HG03045 (cell line): ENCODE results near the gene ELOVL6.
"Not testable (repeated sequence)": the region's sequence is repeated elsewhere in the genome, so short reads cannot be mapped to it uniquely, and the experiment has no call there.

Source experiments
- ATAC-seq: cut with Tn5 transposase; IDR thresholded peaks from one replicate; pipeline ENCODE4 v1.9.1; 2021; ENCODE audit warnings: mild to moderate bottlenecking, moderate library complexity; ENCODE audit not compliant: unreplicated experiment

The ELOVL6 gene

DNA sequence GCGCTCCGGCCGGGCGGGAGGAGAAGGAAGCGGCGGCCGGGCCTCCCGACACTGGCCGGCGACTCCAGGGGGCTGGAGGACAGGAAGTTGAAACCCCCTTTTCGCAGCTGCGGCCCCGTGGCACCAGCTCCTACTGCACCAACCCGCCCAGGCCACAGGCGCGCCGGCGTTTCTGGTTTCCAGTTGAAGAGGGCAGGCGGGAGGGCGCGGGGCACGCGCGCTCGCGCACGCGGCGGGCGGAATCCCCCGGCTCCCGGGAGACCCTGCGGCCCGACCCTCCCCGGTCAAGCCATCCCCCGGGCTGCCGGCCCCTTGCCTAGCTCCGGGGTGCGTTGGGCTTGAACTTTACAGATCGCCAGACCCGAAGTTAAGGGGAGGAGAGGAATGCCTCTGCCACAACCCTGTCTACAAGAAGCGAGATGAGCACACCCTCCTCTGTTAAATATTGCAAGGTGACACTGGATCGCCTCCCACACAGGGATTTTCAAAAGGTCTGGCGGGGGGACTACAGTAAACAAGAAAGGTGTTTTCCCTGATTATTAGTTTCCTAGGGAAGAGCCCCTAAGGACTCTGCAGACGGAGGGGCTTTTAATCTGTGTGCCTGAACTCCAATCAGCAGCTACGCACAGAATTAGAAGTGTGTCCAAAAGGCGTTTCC lies 1.4 kb downstream of the ELOVL6 start:
- ATAC-seq, result peak; percentile 29

DNA sequence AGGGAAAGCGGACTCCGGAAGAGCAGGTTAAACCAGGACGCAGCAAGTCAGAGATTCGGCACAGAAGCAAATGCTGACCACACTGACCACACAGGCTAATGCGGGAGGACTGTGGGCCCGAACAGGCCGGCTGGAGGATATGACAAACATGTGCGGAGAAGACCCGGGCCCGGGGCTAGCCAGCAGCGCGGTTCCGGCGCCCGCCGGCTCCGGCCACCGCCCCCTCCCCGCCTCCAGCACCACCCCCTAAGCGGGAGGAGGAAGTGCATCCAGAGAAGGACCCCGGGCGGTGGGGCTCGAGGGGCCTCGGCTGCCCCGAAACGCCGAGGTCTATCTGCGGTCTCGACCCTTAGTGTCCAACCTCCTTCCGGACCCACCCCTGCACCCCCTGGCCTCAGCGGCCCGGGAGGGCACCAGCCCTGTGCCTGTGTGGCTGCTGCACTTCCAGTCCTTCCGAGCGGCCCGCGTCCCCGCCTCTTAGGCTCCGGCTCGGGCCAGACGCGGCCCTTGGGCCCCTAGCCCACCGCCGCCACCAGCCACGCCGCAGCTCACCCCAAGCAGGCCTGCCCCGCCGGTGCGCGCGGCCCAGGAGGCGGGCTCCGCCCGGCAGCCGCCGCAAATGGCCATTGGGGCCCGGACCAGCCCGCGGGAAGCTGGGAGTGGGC lies 2.1 kb downstream of the ELOVL6 start:
- peak; percentile 36 for ATAC-seq

DNA sequence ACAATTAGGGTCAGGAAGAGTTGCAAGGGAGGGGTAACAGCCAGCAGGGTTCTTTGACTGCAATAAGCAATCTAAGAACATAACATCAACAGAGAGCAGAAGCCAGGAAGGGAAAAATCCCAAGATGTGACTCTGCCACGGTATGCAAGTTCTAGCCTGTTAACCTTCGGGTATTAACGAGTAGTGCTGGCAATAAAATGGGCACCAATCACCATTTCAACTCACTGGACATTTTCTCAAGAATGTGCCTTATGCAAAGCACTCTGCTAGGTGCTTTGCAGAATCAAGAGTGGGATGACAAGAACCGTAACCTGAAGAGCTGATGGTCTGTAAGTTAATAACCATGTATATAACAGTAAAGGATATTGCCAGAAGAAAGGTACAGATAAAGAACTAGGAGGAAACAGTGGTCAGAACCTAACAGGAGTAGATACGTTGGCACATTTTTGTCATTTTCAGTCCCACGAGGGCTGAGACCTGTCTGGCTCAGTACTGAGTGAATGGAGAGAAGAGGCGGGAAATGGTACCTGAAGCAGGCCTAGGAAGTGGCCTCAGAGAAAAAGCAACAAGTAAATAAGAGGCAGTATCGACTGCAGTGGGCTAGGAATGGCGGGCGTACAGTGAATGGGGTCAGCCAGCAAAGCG lies 2.7 kb downstream of the ELOVL6 start:
- ATAC-seq, result peak; percentile 1

DNA sequence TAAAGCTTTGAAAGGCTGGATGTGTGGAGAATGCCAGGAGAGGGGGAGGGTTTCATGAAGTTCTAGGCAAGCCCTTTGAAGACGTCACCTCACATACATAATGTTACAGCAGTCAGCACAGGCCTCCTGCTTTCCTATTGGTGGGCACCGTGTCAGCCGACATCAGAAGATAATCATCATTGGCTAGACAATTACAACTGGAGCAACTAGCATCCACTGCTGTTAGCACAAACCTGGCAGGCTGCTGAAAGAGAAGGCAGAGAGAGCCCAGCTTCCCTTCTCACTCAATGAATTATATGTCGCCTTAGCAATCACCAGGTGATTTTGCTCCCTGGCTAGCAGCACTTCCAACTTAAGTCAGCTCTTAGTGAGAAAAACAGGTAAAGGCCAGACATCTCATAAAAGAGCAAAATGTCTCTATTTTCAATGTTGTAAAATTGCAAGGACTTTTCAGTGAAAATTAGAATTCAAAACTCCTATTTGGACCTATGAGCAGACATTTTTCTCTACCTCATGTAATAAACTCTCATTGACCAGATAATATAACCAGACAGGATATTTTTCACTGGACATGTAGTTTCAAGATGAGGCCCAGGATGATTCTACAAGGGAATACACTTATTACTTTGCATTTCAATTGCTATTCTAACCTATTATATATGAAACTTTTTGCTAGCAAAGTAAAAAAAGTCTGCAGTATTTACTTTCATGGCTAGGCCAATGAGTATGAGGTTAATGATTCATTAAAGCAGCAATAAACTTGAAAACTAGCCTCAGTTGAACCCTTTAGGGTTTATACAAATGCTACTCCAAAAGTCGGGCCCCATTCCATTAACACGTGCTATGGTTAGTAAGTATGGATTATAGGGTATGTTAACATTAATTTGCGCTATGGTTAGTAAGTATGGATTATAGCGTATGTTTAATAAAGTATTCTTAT lies 4.3 kb downstream of the ELOVL6 start:
- ATAC-seq, result peak; percentile 78

DNA sequence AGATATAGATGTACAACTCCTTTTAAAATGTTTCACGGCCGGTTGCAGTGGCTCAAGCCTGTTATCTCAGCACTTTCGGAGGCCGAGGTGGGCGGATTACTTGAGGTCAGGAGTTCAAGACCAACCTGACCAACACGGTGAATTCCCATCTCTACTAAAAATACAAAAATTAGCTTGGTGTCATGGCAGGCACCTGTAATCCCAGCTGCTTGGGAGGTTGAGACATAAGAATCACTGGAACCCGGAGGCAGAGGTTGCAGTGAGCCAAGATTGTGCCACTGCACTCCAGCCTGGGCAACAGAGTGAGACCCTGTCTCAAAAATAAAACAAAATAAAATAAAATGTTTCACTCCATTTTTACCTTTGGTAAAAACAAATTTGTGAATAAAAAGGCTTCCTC lies 5.1 kb downstream of the ELOVL6 start:
- not testable (repeated sequence) for ATAC-seq

DNA sequence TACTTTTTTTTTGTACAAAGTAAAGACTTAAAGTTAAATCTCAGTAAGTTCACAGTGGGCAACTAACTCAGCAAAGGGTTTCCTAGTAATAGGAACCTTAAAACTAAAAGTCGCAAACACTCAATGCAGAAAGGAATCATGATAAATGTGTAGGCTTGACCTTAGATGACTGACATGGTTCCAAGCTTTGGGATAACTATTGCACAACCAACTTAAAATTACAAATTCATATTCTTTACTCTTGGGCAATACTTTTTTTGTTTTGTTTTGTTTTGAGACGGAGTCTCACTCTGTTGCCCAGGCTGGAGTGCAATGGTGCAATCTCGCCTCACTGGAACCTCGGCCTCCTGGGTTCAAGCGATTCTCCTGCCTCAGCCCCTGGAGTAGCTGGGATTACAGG lies 8.2 kb downstream of the ELOVL6 start:
- no peak for ATAC-seq

DNA sequence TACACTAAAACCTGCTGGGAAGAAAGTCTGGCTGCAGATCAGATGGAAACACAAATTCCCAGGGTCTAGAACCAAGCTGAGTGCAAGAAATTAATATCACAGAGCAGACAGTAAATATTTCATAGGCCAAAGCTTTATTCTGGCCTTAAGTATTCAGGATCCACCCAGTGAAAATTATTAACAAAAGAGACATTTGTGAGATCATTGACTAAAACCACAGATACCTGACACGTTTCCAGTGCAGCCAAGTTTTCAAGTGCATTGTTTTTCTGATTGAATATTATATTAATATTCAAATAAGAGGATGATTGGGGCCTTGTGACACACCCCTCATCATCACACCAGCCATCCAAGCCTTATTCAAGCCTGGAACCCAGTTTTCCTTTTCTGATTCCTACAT lies 10.3 kb downstream of the ELOVL6 start:
- ATAC-seq, result no peak

DNA sequence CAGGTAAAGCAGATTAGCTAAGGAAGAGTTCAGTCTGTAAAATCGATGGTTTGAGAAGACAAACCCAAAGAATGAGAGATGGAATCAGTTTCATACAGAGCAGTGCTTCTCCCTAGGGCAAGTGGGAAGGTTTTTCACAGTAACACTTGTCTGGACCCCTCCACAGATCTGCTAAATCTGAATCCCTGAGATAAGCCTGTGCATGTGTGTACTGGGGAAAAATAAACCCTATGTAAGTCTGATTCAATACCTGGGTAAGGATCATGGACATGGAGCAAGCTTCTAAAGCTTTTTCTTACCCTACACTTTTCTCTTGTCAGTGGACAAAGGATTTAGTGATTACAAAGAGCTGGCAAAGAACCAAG lies 13.6 kb downstream of the ELOVL6 start:
- ATAC-seq, result no peak

DNA sequence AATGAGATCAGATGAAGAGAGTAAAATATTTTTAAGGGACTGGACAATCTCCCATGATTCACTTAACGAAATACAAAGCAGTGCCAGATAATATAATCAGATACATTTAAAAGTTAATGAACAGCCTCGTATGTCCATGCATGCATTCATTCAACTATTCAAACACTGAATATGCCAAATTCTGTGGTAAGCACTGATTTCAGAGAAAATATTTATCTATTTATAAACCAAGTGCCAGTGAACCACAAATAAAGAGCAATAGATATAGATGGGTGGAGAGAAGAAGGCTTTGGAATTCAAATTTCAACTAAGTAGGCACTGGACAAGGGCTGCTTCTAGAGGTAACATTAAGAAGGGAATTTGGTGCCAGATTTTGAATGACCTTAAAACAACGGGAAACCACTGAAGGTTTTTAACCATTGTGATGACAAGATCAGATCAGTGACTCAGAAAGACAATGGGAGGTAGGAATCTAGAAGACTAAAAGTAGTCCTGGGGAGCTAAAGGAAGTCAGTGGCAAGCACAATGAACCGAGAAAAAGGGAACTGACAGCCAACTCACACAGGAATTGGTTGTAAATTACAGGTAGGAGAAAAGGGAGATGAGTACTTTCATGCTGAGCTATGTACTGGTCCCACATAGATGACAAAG lies 14.2 kb downstream of the ELOVL6 start:
- no peak for ATAC-seq

DNA sequence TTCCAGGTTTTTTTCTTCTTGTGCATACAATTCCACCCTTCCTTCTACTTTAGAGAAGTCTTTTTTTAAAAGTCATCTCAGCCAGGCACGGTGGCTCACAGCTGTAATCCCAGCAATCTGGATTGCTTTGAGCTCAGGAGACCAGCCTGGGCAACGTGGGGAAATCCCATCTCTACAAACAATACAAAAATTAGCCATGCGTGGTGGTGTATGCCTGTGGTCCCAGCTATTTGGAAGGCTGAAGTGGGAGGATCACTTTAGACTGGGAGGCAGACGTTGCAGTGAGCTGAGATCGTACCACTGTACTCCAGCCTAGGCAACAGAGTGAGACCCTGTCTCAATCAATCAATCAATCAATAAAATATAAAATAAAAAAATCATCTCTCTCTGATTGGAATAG lies 14.8 kb downstream of the ELOVL6 start:
- ATAC-seq, result no peak

DNA sequence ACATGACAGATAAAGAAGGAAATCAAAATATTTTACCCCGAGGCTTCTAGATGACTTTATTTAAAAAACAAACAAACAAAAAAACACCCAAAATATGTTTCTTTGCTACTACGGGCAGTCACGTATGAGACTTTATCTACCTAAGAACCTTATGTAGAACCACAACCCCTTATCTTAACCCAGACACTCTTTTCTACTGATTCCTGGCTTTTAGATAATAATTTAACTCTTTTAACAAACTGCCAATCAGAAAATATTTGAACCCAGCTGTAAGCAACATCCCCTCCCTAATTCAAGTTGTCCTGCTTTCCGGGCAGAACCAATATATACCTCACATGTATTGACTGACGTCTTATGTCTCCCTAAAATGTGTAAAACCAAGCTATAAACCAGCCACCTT lies 15.4 kb downstream of the ELOVL6 start:
- ATAC-seq, result no peak

DNA sequence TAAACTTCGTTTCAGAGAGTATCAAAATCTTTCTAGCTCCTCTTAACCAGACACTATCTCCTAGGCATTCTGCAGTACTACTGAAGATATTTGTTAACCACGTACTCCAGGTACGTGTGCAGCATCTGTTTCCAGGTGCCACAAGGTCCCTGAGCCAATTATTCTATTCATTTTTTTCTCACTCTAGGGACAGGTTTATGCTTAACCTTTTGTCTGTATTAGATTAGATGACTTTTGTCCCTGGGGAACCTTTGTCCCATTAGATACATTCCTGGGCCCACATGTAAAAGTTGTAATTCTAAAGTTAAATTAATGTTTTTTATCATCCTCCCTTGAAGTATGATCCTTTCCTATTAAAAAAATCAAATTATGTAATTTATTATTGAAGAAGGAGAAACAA lies 16.5 kb downstream of the ELOVL6 start:
- ATAC-seq, result no peak

DNA sequence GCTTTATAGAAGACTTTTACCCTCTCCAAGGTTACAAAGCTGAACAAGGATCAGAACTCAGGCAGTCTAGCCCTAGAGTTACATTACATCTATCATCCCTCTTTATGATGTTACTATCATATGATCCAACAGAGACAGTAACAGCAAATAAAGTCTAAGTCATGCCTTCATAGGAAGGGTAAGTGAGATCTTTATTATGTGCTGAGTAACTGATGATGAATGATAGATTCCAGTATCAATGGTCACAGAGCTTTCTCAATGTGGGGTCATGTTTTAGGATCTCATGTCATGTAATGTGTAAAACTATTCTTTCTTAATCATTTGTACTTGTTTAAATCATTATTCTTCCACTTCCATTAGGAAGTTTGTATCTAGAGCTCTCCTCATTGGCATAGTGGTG lies 22.8 kb downstream of the ELOVL6 start:
- no peak for ATAC-seq

DNA sequence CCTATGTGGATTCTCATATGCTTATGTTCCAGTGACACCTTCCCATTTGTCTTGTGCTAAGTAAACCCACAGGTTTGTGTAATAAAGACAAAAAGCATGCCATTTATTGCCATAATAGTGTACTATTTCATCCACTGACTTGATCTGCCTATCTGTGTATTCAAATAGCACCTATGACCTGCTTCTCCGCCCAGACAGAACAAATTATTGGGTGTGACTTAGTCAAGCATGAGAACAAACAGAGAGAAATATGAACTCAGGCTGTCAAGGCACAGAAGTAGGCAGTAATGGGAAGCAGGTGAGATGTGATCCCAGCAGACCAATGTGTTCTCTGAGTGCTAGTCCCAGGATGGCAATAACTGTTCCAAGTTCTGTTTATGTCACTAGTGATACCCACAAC lies 25.4 kb downstream of the ELOVL6 start:
- no peak for ATAC-seq

DNA sequence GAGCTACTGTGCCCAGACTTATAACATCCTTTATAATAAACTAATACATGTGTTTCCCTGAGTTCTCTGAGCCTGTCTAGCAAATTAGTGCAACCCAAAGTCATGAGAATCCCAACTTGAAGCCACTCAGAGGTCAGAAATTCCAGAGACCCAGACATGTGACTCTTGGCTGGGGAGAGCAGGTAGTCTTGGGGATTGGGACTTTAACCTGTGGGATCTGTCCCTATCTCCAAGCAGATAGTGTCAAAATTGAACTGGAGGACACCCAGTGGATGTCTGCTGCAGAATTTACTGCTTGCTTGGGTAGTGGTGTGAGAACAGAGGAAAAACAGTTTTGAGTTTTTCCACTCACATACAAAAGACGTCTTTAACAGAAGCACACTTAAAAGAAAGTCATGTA lies 26.4 kb downstream of the ELOVL6 start:
- ATAC-seq, result no peak

DNA sequence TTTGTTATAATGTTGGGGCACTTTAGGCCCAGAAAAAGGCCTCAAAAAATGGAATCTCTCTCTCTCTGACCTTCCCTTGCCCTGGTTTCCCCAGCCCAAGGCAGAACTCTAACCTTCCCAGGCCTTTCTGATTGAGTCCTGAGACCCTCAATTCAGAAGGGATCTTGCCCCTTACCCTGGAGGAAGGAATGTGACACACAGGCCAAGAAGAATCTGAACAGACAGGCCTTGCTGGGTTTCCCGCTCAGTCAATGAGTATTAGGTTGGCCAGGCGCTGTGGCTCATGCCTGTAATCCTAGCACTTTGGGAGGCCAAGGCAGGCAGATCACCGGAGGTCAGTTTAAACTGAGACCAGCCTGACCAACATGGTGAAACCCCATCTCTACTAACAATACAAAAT lies 27.6 kb downstream of the ELOVL6 start:
- ATAC-seq, result no peak

DNA sequence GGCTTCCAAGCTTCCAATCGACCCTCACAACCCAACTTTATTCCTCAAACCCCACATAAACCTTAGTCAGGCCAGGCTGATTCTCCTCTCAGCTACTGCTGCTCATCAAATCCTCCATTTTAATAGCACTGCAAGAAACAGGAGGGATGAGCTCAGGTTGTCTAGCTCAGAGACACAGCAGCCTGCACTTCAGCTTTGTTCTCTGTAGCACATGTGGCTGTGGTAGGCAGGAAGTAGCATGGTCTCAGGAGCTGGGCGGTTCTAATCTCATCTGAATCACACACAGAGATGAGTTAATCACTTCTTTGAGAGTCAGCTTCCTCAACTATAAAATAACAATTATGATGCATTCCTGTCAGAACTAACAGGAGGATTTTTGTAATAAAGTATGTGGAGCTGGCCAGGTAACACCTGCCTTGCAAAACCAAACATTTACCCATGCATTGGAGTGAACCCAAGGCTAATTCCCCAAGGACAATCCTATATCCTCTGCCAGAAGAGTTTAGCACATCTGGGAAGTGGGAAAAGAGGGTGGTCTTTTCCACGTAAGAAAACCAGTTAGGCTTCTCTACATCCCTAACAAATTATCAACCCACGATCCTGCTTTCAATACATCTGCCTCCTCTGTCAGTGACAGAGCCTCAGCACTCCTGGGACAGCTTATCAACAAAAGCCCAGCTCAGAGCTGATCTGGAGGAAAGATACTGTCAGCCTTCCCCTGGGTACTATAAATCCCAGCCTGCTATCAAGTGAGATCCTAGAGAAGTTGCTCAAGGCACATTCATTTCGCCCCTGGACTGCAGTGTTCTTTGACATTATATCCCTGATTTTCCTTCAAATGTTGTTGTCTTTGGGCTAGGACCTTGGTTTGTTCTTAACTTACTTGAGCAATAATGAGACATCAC lies 32.8 kb downstream of the ELOVL6 start:
- ATAC-seq, result no peak

DNA sequence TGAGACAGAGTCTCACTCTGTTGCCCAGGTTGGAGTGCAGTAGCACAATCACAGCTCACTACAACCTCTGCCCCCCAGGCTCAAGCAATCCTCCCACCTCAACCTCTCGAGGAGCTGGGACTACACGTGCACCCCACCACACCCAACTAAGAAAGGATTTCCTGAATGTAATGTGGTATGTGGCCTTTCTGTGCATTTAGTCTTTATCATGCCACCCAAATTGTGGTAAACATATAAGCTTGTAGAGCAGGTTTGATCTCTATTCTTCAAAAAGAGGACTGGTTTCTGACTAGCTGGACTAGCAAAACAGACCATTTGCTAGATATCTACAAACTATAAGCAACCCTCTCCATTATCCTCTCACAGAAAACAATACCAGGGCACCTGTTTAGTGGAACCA lies 33.6 kb downstream of the ELOVL6 start:
- no peak for ATAC-seq

DNA sequence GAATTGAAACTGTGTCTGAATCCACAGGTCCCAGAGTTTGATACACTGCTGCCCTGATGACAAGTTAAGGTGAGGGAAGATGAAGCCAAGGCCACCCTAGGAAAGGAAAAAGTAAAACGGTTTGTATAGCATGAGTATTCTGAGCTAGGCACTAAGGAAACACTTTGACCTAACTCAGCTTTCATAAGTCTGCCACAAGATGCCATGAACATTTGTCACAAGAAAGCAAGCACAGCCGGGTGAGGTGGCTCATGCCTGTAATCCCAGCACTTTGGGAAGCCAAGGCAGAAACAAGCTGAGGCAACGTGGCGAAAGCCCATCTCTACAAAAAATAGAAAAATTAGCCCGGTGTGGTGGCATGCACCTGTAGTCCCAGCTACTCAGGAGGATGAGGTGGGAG lies 34.2 kb downstream of the ELOVL6 start:
- ATAC-seq, result no peak
